ENCODE measurements around the gene RUVBL2.
"Not testable (repeated sequence)": the region's sequence is repeated elsewhere in the genome, so short reads cannot be mapped to it uniquely, and the experiment has no call there.

Gene RUVBL2

DNA sequence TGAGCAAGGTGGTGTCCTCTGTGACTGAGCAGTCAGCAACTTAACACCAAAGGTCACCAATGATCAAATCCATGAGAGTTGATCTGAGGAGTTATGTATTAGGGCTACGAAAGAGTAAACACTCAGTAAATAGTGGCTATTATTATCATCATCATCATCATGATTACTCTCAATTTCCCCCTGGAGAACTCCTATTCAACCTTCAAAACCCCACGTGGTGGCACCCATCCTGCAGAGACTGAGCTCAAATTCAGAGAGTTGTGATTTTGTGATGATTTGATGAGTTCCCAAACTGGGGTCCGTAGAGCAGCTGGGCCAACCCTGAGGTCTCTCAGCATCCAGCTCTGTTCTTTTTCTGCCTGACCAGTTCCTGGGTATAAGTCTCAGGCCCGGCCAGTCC lies 56.1 kb downstream of the RUVBL2 start:
- DNase-seq (ENCODE audit: low read depth in 2 of 2): not testable (repeated sequence)

- DNase-seq (ENCODE audit: low read depth in 2 of 2): not testable (repeated sequence)
Measured at GRCh38 chr19:49050376-49051033, 56.8 kb downstream of the RUVBL2 start.

DNA sequence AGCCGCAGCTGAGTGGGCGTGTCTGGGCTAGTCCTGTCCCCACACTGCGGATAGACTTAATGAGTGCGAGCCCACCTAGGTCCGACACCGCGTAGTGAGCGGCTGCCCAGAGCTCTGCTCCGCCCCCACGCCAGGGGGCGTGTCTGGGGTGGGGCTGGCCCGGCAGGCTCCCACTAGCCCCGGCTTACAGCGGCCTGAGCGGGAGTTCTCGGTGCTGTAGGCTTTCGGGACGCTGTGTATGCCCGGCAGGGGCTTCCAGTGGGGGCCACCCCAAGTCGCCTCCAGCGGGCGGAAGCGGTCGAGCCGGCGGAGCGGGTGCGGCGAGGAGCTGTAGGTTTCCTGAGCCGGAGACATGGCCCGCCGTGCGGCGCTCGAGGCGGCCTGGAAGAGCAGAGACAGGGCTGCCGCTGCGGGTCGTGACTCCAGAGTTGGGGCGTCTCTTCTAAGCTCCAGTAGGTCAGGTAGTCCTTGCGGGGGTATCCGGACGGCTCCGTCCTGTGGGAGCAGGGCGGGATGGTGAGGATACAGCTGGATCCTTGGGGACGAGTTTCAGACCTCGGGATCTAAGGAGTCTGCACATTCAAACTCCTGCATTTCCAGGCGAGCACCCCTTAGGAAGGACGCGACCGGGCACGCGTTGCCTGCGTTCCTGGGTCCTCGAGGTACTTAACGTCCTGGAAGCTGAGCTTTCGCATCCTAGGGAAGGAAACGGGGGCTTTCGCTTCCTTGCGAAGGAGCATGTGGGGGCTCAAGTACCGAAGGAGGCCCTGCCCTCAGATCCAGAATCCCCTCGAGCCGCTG lies 62.6 kb downstream of the RUVBL2 start:
- peak in 1 of 2 experiments; percentile 44 for DNase-seq (ENCODE audit: low read depth in 2 of 2)

DNA sequence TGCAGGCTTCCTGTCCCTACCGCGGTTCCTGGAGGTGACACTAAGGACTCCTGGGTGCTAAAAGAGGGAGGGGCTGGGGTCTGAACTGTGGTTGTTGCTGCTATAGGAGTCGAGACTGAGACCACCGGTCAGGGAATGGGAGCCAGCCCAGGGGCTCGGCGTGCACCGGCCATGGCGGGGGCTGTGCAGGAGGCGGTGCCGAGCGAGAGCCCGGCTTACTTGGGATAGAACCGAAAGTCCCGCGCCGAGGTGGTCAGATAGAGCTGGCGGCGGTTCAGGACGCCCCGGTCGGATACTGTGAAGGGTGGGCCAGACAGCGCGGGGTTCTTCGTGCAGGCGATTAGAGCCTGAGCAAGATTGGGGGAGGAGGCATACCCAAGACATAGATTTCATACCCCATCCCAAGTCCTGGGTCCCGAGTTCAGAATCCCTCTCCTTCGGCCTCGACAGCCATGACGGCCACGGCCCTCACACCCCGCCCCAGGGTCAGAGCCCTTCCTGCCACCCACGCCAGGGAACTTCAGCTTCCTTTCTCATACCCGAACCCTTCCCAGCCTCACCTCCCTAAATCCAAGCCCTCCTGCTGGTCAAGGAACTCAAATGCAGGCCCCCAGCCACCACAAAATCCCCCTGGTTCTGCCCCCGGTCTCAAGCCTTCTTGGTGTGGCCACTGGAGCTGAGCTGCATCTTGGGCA lies 63.4 kb downstream of the RUVBL2 start:
- not testable (repeated sequence) for DNase-seq (ENCODE audit: low read depth in 2 of 2)

DNA sequence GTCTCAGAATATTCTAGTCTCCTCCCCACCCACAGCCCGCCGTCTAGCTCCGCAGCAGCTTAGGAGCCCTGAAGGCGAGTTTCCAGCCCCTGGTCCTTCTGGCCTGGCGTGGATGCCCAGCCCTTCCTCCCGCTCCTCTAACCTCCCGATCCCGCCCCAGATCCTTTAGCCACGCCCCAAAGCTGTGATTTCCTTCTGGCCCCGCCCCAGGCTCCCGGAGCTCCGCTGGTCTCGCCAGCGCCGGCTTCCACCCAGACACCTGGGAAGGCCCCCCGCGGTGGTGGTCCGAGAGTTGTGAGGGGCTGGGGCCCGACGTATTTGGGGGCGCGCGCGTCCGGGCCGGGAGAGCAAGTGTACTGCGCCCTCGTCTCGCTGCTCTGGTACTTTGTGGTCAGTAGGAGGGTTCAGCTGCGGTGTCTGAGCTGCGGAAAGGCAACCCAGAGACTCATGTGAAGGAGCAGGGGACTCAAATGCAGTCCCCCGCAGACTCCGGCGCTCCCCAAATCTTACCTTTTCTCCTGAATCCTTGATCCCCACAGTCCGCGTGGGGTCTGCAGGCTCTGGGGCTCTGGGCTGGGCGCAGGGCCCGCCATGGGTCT lies 64.0 kb downstream of the RUVBL2 start, which contains the start of gene CGB7:
Gene CGB7, minus strand, starts transcription at position 114 of the 599 bp plus-strand sequence. CDS start 2,374 bp downstream, outside the sequence.
- peak; percentile 17 to 48 for DNase-seq (ENCODE audit: low read depth in 2 of 2)

- DNase-seq (ENCODE audit: low read depth in 2 of 2): no peak
Measured at GRCh38 chr19:49058562-49058961, 64.9 kb downstream of the RUVBL2 start.

DNA sequence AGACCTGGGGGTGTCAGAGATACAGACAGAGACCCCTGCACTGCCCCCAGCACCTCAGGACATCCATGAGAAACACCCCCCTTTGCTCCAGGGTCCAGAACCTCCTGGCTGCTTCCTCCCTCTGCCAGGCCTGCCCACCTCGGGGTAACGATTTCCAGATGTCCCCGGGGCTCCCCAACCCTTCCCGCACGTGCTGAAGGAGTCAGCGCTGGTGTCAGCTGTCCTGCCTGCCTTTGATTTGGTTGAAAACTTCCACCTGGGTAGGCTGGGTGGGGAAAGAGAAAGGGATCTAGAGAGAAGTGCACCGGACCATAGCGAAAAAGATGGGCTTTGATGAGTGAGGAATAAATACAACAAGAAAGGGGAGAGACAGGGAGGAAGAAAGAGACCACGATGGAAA lies 65.4 kb downstream of the RUVBL2 start:
- DNase-seq (ENCODE audit: low read depth in 2 of 2): no peak

- no peak for DNase-seq (ENCODE audit: low read depth in 2 of 2)
Measured at GRCh38 chr19:49061000-49061399, 67.3 kb downstream of the RUVBL2 start.

DNA sequence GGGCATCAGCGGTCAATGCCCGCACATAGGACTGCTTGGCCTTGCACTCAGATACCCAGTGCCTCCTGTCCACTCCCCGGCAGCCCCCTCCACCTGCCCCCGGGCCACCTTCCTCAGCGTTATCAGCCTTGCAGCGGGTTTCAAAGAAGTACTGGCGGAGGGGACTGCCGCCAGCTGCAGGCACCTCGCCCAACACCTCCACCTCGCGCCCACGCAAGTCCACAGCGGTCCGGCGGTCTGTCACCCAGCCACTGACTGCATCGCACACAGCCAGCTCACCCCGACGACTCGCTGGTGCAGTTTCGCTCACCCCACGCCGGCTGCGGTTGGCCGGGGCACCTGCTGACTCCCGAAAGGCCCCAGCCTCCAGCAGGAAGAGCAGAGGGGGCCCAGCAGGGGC lies 67.8 kb downstream of the RUVBL2 start:
- no peak for DNase-seq (ENCODE audit: low read depth in 2 of 2)

GRCh38 chr19:49064029-49064629 lies 70.4 kb downstream of the RUVBL2 start:
- DNase-seq (ENCODE audit: low read depth in 2 of 2): no peak

DNA sequence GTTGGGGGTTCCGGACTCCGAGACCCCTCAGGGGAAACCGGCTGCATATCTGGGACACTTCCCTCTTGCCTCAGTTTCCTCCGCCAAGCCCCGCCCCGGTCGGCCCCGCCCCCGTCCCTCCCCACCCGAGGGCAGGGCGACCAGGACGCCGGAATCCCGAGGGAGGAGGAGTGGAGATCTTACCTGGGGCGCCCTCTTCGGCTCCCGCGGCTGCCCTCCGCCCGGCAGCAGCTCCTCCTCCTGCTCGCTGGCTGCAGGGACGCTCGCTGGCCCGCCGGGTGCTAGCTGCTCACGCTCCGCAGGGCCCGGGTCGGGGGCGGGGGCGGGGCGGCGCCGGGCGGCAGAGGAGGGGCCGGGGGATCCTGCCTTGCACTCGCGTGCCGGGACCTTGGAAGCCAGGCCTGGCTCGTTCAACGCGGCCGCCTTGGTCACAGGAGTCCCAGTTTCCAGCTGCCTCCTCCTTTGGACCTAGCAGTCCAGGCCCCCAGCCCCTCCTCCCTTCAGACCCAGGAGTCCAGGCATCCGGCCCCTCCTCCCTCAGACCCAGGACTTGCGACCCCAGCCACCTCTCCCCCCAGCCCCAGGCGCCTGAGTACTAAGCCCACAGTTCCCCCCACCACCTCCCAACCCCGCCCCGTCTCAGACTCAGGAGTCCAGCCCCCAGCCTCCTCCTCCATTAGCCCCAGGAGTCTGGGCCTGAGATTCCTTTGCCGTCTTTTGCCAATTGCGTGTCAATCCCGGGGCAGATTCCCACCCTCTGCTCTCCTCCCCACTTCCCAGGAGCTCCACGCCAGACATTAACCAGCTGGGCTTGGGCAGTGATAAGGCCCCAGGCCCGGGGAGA lies 71.3 kb downstream of the RUVBL2 start, which contains the start of gene NTF4:
Gene NTF4, minus strand, starts transcription at position 51 of the 844 bp plus-strand sequence. CDS start 2,821 bp downstream, outside the sequence.
- DNase-seq (ENCODE audit: low read depth in 2 of 2): no peak
